MM.1S (cell line): Measurements from ENCODE around the gene NEURL1.

Source experiments
- EZH2 ChIP-seq: fragments of 300-600 bp; sonication (generic); optimal IDR thresholded peaks from 2 replicates; pipeline ENCODE3; 2017; ENCODE audit warnings: low read depth, mild to moderate bottlenecking, antibody characterized with exemption, low read length, mixed read lengths
- TF ChIP-seq, protein P1 (sequence below): fragments of 300-600 bp; sonication (generic); IDR thresholded peaks from 2 replicates; pipeline ENCODE4 v1.5.1; 2016; ENCODE audit warnings: antibody characterized with exemption, low read length, mixed read lengths

DNA sequence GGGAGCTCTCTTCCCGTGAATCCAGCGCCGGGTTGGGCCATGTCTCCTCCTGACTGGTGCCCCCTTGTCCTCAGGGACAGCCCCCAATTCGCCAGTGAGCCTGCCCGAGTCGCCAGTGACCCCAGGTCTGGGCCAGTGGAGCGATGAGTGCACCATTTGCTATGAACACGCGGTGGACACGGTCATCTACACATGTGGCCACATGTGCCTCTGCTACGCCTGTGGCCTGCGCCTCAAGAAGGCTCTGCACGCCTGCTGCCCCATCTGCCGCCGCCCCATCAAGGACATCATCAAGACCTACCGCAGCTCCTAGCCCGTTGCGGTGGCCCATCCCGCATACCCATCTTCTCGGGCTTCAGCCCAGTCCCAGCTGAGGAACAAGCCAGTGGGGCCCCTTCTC lies 96.6 kb downstream of the NEURL1 start:
- TF ChIP-seq, protein P1, sequence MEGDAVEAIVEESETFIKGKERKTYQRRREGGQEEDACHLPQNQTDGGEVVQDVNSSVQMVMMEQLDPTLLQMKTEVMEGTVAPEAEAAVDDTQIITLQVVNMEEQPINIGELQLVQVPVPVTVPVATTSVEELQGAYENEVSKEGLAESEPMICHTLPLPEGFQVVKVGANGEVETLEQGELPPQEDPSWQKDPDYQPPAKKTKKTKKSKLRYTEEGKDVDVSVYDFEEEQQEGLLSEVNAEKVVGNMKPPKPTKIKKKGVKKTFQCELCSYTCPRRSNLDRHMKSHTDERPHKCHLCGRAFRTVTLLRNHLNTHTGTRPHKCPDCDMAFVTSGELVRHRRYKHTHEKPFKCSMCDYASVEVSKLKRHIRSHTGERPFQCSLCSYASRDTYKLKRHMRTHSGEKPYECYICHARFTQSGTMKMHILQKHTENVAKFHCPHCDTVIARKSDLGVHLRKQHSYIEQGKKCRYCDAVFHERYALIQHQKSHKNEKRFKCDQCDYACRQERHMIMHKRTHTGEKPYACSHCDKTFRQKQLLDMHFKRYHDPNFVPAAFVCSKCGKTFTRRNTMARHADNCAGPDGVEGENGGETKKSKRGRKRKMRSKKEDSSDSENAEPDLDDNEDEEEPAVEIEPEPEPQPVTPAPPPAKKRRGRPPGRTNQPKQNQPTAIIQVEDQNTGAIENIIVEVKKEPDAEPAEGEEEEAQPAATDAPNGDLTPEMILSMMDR, result no peak
- no peak for TF ChIP-seq EZH2
